PC-9 (cell line): ENCODE measurements around the gene TPCN2. TPM values are rescaled to one million over a fixed set of nuclear protein-coding genes. Genes with fewer than 3 reads are reported as not detected.

Experiments
- BruUV-seq: library from RNA; stranded (reverse); fragments of 400-500 nt; replicated peaks from 2 replicates; lab custom pipeline; 2021; lab: Mats Ljungman, UMichigan
- CTCF ChIA-PET: fragments of 300-600 bp; sonication (Branson Sonifier 250); formaldehyde crosslinking; loops from one replicate; lab custom pipeline; 2022; ENCODE audit warnings: antibody characterized with exemption; lab: Charles Lee
- POLR2A ChIA-PET: fragments of 300-600 bp; sonication (Branson Sonifier 250); formaldehyde crosslinking; loops from one replicate; lab custom pipeline; 2022; ENCODE audit warnings: antibody characterized with exemption; ENCODE audit not compliant: unreplicated experiment; lab: Charles Lee
- DNase-seq, 2 experiments: peaks; one replicate each; pipeline versions ENCODE4 v3.0.0 to v3.0.0-alpha.2; 2015 to 2022; ENCODE audit warnings: mixed read lengths in 1 of 2
- H2AFZ ChIP-seq: fragments of 200-600 bp; sonication (generic); 2 replicates; pipeline ENCODE4 v1.8.1; 2017; ENCODE audit warnings: antibody characterized with exemption
- H3F3A ChIP-seq: fragments of 200-600 bp; sonication (generic); 2 replicates; pipeline ENCODE4 v1.8.1; 2017; ENCODE audit warnings: antibody characterized with exemption, mild to moderate bottlenecking, low read depth; ENCODE audit not compliant: insufficient read depth
- H3K27ac ChIP-seq: fragments of 200-600 bp; sonication (generic); 2 replicates; pipeline ENCODE4 v1.6.1; 2016; ENCODE audit warnings: mixed run types
- H3K27me3 ChIP-seq: fragments of 200-600 bp; sonication (generic); 2 replicates; pipeline ENCODE4 v1.6.1; 2016; ENCODE audit warnings: low read depth, mixed run types; ENCODE audit not compliant: insufficient read depth
- H3K36me3 ChIP-seq: fragments of 200-600 bp; sonication (generic); 2 replicates; pipeline ENCODE4 v1.6.1; 2016; ENCODE audit warnings: low read depth, mixed run types
- H3K4me1 ChIP-seq: fragments of 200-600 bp; sonication (generic); replicated peaks from 2 replicates; pipeline ENCODE4 v1.6.1; 2016; ENCODE audit warnings: mixed run types; ENCODE audit not compliant: insufficient read depth
- H3K4me2 ChIP-seq: fragments of 200-600 bp; sonication (generic); 2 replicates; pipeline ENCODE4 v1.6.1; 2017; ENCODE audit warnings: mixed run types
- H3K4me3 ChIP-seq: fragments of 200-600 bp; sonication (generic); 2 replicates; pipeline ENCODE4 v1.6.1; 2016; ENCODE audit warnings: mixed run types
- H3K79me2 ChIP-seq: fragments of 200-600 bp; sonication (generic); 2 replicates; pipeline ENCODE4 v1.6.1; 2017; ENCODE audit warnings: low read depth, mixed run types
- H3K9me2 ChIP-seq: fragments of 200-600 bp; sonication (generic); 2 replicates; pipeline ENCODE4 v1.8.1; 2017; ENCODE audit warnings: mild to moderate bottlenecking; ENCODE audit not compliant: insufficient read depth
- H3K9me3 ChIP-seq: fragments of 200-600 bp; sonication (generic); 2 replicates; pipeline ENCODE4 v1.8.1; 2016; ENCODE audit warnings: low read depth; ENCODE audit not compliant: insufficient read depth
- H4K20me1 ChIP-seq: fragments of 200-600 bp; sonication (generic); 2 replicates; pipeline ENCODE4 v1.8.1; 2017; ENCODE audit not compliant: insufficient read depth
- EZH2 ChIP-seq: fragments of 200-600 bp; sonication (generic); IDR thresholded peaks from 2 replicates; pipeline ENCODE4 v1.8.0; 2017; ENCODE audit warnings: antibody characterized with exemption, low read depth
- intact Hi-C: fragments of 100-400 bp; cut with micrococcal nuclease; formaldehyde crosslinking; loops from one replicate; pipeline ENCODE4 v1.10.0; 2022; ENCODE audit not compliant: unreplicated experiment
- total RNA-seq: library from RNA; stranded (reverse); gene quantifications from 2 replicates; pipeline ENCODE4 v1.2.3, GENCODE V29; 2021
- TF ChIP-seq, protein P1 (sequence below): fragments of 200-600 bp; sonication (generic); conservative IDR thresholded peaks from 2 replicates; pipeline ENCODE4 v1.6.1; 2017; ENCODE audit warnings: mixed run types, antibody characterized with exemption, mild to moderate bottlenecking, moderate library complexity

TPCN2 gene
- total RNA-seq, 1 experiment from 2014 or later: 24.8 TPM

DNA sequence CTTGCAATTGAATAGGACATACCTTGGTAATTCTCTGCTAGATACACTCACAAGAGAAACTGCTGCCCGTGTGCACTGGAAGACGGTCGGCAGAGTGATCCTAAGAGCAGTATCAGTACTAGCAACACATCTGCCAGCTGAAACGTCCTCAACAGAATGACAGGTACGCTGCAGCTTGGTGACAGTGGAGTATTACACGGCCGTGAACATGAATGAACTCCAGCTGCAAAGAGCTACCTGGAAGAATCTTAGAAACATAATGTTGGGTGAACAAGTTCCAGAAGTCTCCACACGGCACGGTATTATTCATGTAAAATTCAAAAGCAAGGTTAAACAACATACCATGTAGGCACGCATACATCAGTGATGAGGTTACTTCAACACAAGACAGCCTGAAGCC, 44.4 kb downstream of the TPCN2 start:
- intact Hi-C loops: no loop called here
- H2AFZ ChIP-seq: no peak overlapping the region
- H3K79me2 ChIP-seq: no peaks in the 10 kb centered on the region
- no peak overlapping the region for H3K27ac ChIP-seq
- H4K20me1 ChIP-seq: no peaks in the 10 kb centered on the region
- DNase-seq: no peak
- no peaks in the 10 kb centered on the region for H3K27me3 ChIP-seq
- no peak for TF ChIP-seq EZH2
- TF ChIP-seq, protein P1, sequence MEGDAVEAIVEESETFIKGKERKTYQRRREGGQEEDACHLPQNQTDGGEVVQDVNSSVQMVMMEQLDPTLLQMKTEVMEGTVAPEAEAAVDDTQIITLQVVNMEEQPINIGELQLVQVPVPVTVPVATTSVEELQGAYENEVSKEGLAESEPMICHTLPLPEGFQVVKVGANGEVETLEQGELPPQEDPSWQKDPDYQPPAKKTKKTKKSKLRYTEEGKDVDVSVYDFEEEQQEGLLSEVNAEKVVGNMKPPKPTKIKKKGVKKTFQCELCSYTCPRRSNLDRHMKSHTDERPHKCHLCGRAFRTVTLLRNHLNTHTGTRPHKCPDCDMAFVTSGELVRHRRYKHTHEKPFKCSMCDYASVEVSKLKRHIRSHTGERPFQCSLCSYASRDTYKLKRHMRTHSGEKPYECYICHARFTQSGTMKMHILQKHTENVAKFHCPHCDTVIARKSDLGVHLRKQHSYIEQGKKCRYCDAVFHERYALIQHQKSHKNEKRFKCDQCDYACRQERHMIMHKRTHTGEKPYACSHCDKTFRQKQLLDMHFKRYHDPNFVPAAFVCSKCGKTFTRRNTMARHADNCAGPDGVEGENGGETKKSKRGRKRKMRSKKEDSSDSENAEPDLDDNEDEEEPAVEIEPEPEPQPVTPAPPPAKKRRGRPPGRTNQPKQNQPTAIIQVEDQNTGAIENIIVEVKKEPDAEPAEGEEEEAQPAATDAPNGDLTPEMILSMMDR: no peak
- peaks cover 20% of the 10 kb centered on the region for H3K4me1 ChIP-seq
- ChIA-PET POLR2A (interaction anchor here (0.6 kb wide), 1 partner anchor 633 kb away, joined by 3 read pairs; the partner anchor contains the start of gene PPP6R3), CTCF (no interaction called here)
- peaks cover 18% of the 10 kb centered on the region; the same call in 1 of the 2 replicates for H3F3A ChIP-seq
- H3K9me2 ChIP-seq: no peaks in the 10 kb centered on the region
- peaks cover 5% of the 10 kb centered on the region; the same call in 1 of the 2 replicates for H3K36me3 ChIP-seq
- BruUV-seq: no TSS peak
- no peak overlapping the region for H3K4me2 ChIP-seq
- H3K9me3 ChIP-seq: no peaks in the 10 kb centered on the region
- no peak overlapping the region for H3K4me3 ChIP-seq

DNA sequence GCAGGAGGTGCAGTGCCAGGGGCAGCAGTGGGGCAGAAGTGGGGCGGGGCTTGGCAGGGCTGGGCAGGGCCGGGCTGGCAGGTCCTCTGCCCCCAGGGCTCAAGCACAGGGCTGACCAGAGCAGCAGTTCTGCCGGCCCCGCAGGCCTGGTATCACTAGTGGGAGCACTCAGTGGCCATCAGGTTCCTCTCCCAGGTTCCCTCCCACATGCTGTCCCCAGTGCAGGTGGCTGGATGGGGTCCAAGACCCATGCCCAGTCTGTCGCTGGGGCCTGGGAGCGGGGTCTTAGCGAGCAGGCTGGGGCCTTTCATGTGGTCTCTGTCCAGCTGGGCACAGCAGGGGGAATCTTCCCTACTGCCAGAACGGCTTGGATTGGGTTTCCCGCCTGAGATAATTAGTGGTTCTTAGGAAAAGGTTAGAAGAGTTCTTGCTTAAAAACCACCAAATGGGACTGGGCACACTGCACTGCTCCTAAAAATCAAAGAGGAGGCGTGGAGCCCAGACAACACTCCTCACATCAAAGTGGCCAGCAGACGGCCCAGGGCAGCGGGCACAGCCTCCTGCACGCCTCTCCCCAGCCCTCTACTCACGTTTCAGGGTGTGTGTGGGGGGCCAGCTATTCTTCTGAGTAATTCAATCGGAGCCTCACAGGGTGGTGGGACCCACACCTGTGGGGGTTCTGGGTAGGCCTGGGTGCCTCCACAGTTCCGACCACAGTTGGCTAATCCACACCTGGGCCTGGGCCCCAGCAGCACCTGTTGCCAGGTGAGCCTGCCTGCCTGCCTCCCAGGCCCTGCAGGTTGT, 45.6 kb downstream of the TPCN2 start:
- no peak overlapping the region for H3K4me2 ChIP-seq
- H3K4me1 ChIP-seq: peaks cover 12% of the 10 kb centered on the region; the same call in 1 of the 2 replicates
- peaks cover 18% of the 10 kb centered on the region; the same call in 1 of the 2 replicates for H3F3A ChIP-seq
- H3K9me3 ChIP-seq: no peaks in the 10 kb centered on the region
- H3K79me2 ChIP-seq: no peaks in the 10 kb centered on the region
- H2AFZ ChIP-seq: no peak overlapping the region
- no peak overlapping the region for H3K27ac ChIP-seq
- H3K9me2 ChIP-seq: no peaks in the 10 kb centered on the region
- ChIA-PET POLR2A (no interaction called here), CTCF (no interaction called here)
- no peak overlapping the region for H3K4me3 ChIP-seq
- intact Hi-C loops: no loop called here
- no TSS peak for BruUV-seq
- TF ChIP-seq EZH2: no peak
- TF ChIP-seq, protein P1: no peak
- no peaks in the 10 kb centered on the region for H3K27me3 ChIP-seq
- H4K20me1 ChIP-seq: no peaks in the 10 kb centered on the region
- peak in 1 of 2 experiments; percentile 54 for DNase-seq
- H3K36me3 ChIP-seq: peaks cover 5% of the 10 kb centered on the region; the same call in 1 of the 2 replicates

DNA sequence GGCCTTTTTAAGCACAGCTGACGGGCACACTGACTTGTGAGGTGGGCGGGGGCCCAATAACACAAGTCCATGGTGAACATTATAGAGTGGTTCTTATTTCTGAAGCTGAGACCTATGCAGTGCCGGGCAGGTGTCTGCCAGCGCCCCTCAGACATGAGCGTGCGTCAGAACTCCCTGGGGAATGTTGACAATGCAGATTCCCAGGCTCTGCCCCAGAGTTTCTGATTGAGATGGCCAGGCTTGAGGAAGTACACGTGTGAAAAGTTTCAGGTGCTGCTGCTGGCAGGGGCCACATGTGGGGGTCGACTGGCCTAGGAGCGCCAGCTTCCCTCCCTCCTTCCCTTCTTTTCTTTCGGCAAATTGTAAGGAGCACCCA, 46.2 kb downstream of the TPCN2 start:
- H2AFZ ChIP-seq: no peak overlapping the region
- ChIA-PET POLR2A (no interaction called here), CTCF (no interaction called here)
- intact Hi-C loops: no loop called here
- H3K9me2 ChIP-seq: no peaks in the 10 kb centered on the region
- H3F3A ChIP-seq: peaks cover 13% of the 10 kb centered on the region; the same call in 1 of the 2 replicates
- H3K36me3 ChIP-seq: peaks cover 5% of the 10 kb centered on the region; the same call in 1 of the 2 replicates
- peaks cover 12% of the 10 kb centered on the region; the same call in 1 of the 2 replicates for H3K4me1 ChIP-seq
- H3K27me3 ChIP-seq: no peaks in the 10 kb centered on the region
- no TSS peak for BruUV-seq
- no peak overlapping the region for H3K27ac ChIP-seq
- no peaks in the 10 kb centered on the region for H3K79me2 ChIP-seq
- H4K20me1 ChIP-seq: no peaks in the 10 kb centered on the region
- H3K4me2 ChIP-seq: no peak overlapping the region
- no peak for DNase-seq
- no peak for TF ChIP-seq EZH2
- TF ChIP-seq, protein P1: no peak
- no peaks in the 10 kb centered on the region for H3K9me3 ChIP-seq
- H3K4me3 ChIP-seq: no peak overlapping the region
